HUES64 (cell line): ENCODE measurements around the gene PIGL.
A peak's percentile ranks its signal among the peaks of the same experiment; 100 is the strongest.

ENCODE experiments used
- H3K27ac ChIP-seq: 2 replicates; pipeline ENCODE4 v1.7.0; 2013; ENCODE audit warnings: low read depth, low read length, inconsistent platforms
- H3K27me3 ChIP-seq: 2 replicates; pipeline ENCODE4 v1.6.1; 2013; ENCODE audit warnings: mild to moderate bottlenecking, low read length; ENCODE audit not compliant: insufficient read depth
- H3K36me3 ChIP-seq: 2 replicates; pipeline ENCODE4 v1.6.1; 2013; ENCODE audit warnings: mild to moderate bottlenecking, low read length; ENCODE audit not compliant: insufficient read depth
- H3K4me1 ChIP-seq: 2 replicates; pipeline ENCODE4 v1.6.1; 2013; ENCODE audit warnings: mild to moderate bottlenecking, low read length, moderate library complexity; ENCODE audit not compliant: insufficient read depth
- H3K4me3 ChIP-seq: 2 replicates; pipeline ENCODE4 v1.5.1; 2013; ENCODE audit warnings: mild to moderate bottlenecking, low read length, moderate library complexity
- H3K9ac ChIP-seq: 2 replicates; pipeline ENCODE4 v1.6.1; 2013; ENCODE audit warnings: mild to moderate bottlenecking, low read depth, low read length
- H3K9me3 ChIP-seq: 2 replicates; pipeline ENCODE4 v1.6.1; 2013; ENCODE audit warnings: low read depth, low read length; ENCODE audit not compliant: insufficient read depth
- WGBS: fragments of 150-250, 120-280 bp; methylation state at CpG from one replicate; pipeline ENCODE4 v1.1.7; 2013; ENCODE audit warnings: missing lambda C conversion rate; 5-methylcytosine and 5-hydroxymethylcytosine counted together

PIGL gene

GRCh38 chr17:16275024-16275423 is 58.0 kb downstream of the PIGL start:
- no peaks in the 10 kb centered on the region for H3K4me1 ChIP-seq
- H3K36me3 ChIP-seq, result peaks cover 7% of the 10 kb centered on the region; the same call in 1 of the 2 replicates
- no peak overlapping the region for H3K9ac ChIP-seq
- WGBS, result 94% methylated on average over 5 of the region's 5 CpGs
- no peak overlapping the region for H3K4me3 ChIP-seq
- no peak overlapping the region for H3K27ac ChIP-seq
- H3K27me3 ChIP-seq, result no peaks in the 10 kb centered on the region
- H3K9me3 ChIP-seq, result peaks cover 11% of the 10 kb centered on the region; the same call in 1 of the 2 replicates

- Histone ChIP-seq H3K9ac (no peak overlapping the region), H3K36me3 (peaks cover 7% of the 10 kb centered on the region; the same call in 1 of the 2 replicates), H3K4me1 (no peaks in the 10 kb centered on the region; the same call in 1 of the 2 replicates), H3K9me3 (peaks cover 11% of the 10 kb centered on the region; the same call in 1 of the 2 replicates), H3K27me3 (no peaks in the 10 kb centered on the region), H3K27ac (no peak overlapping the region), H3K4me3 (no peak overlapping the region)
- WGBS, result 89% methylated on average over 1 of the region's 1 CpG
Observed at GRCh38 chr17:16277163-16277562, 60.2 kb downstream of the PIGL start.

GRCh38 chr17:16281351-16281750 is 64.3 kb downstream of the PIGL start:
- Histone ChIP-seq H3K9me3 (peaks cover 11% of the 10 kb centered on the region; the same call in 1 of the 2 replicates), H3K27ac (no peak overlapping the region), H3K4me1 (peaks cover 8% of the 10 kb centered on the region), H3K4me3 (no peak overlapping the region), H3K27me3 (no peaks in the 10 kb centered on the region; the same call in 1 of the 2 replicates), H3K36me3 (peaks cover 7% of the 10 kb centered on the region; the same call in 1 of the 2 replicates), H3K9ac (no peak overlapping the region)
- WGBS, result 92% methylated on average over 1 of the region's 2 CpGs

GRCh38 chr17:16282522-16282921 is 65.5 kb downstream of the PIGL start:
- Histone ChIP-seq H3K27me3 (peaks cover 7% of the 10 kb centered on the region; the same call in 1 of the 2 replicates), H3K27ac (no peak overlapping the region), H3K9ac (no peak overlapping the region), H3K4me3 (no peak overlapping the region), H3K36me3 (peaks cover 7% of the 10 kb centered on the region; the same call in 1 of the 2 replicates), H3K4me1 (peaks cover 15% of the 10 kb centered on the region), H3K9me3 (peaks cover 10% of the 10 kb centered on the region; the same call in 1 of the 2 replicates)

GRCh38 chr17:16283705-16284104 is 66.7 kb downstream of the PIGL start:
- no peak overlapping the region for H3K9ac ChIP-seq
- peaks cover 11% of the 10 kb centered on the region; the same call in 1 of the 2 replicates for H3K27me3 ChIP-seq
- H3K4me1 ChIP-seq, result peaks cover 15% of the 10 kb centered on the region
- 98% methylated on average over 8 of the region's 9 CpGs for WGBS
- 0 out of 2 replicates have a peak, but pooled peaks cover 3% of the 10 kb centered on the region for H3K9me3 ChIP-seq
- H3K36me3 ChIP-seq, result peaks cover under 1% of the 10 kb centered on the region; the same call in 1 of the 2 replicates
- no peak overlapping the region for H3K27ac ChIP-seq
- no peak overlapping the region for H3K4me3 ChIP-seq

- no peak overlapping the region for H3K4me3 ChIP-seq
- no peaks in the 10 kb centered on the region for H3K36me3 ChIP-seq
- no peaks in the 10 kb centered on the region for H3K9me3 ChIP-seq
- H3K9ac ChIP-seq, result no peak overlapping the region; the same call in 1 of the 2 replicates
- 25% methylated on average over 6 of the region's 6 CpGs for WGBS
- H3K4me1 ChIP-seq, result peaks cover 15% of the 10 kb centered on the region
- no peak overlapping the region for H3K27ac ChIP-seq
- H3K27me3 ChIP-seq, result peaks cover 11% of the 10 kb centered on the region; the same call in 1 of the 2 replicates
Observed at GRCh38 chr17:16285646-16286008, 68.6 kb downstream of the PIGL start.

GRCh38 chr17:16286009-16286946 is 69.3 kb downstream of the PIGL start:
- Histone ChIP-seq H3K36me3 (no peaks in the 10 kb centered on the region), H3K9ac (peak overlapping the region; percentile 71), H3K27ac (peak overlapping the region; percentile 64), H3K9me3 (no peaks in the 10 kb centered on the region), H3K4me1 (peaks cover 15% of the 10 kb centered on the region), H3K4me3 (peak overlapping the region; percentile 43), H3K27me3 (peaks cover 11% of the 10 kb centered on the region; the same call in 1 of the 2 replicates)
- WGBS, result 18% methylated on average over 26 of the region's 26 CpGs

DNA sequence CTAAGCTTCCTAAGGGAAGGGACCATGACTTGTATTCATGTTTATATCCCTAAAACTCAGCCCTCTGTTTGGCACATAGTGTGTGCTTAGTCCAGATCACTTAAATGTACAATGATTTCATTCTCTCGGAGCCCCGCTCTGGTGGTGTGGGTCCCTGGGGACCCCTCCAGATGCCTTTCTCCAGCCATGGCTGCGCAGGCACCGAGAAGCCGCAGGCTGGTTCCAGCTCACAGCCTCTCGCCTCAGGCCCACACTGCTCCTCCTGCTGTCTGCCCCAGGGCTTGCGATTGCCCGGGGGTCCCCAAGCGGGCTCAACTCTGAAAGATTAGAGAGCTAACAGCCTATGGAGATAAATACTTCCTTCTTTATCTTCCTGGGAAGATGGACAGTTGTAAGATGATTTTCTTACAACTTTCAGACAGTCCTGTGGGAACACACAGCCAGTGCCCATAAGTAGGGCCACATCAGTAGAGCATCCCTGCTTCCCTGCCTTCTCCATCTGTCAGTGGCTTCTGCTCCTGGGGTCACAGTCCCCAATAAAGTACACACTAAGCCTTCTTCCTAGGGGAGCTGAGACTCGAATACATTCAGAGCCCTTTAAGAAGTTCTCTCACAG is 70.0 kb downstream of the PIGL start:
- peak overlapping the region; percentile 71; the same call in 1 of the 2 replicates for H3K9ac ChIP-seq
- H3K27ac ChIP-seq, result peak overlapping the region; percentile 64
- H3K9me3 ChIP-seq, result no peaks in the 10 kb centered on the region
- peaks cover 15% of the 10 kb centered on the region for H3K4me1 ChIP-seq
- WGBS, result 87% methylated on average over 10 of the region's 10 CpGs
- no peaks in the 10 kb centered on the region for H3K36me3 ChIP-seq
- H3K4me3 ChIP-seq, result no peak overlapping the region
- H3K27me3 ChIP-seq, result peaks cover 11% of the 10 kb centered on the region; the same call in 1 of the 2 replicates

- 92% methylated on average over 6 of the region's 6 CpGs for WGBS
- H3K27ac ChIP-seq, result no peak overlapping the region
- peaks cover 15% of the 10 kb centered on the region for H3K4me1 ChIP-seq
- H3K9me3 ChIP-seq, result no peaks in the 10 kb centered on the region
- H3K36me3 ChIP-seq, result no peaks in the 10 kb centered on the region
- no peak overlapping the region for H3K4me3 ChIP-seq
- peaks cover 11% of the 10 kb centered on the region; the same call in 1 of the 2 replicates for H3K27me3 ChIP-seq
- no peak overlapping the region for H3K9ac ChIP-seq
Observed at GRCh38 chr17:16287563-16288027, 70.6 kb downstream of the PIGL start.

- WGBS, result 91% methylated on average over 5 of the region's 5 CpGs
Observed at GRCh38 chr17:16288860-16289571, 72.0 kb downstream of the PIGL start.

More at GRCh38 chr17:16288860-16289571, 72.0 kb downstream of the PIGL start:
- H3K4me3 ChIP-seq, result no peak overlapping the region
- peaks cover 11% of the 10 kb centered on the region; the same call in 1 of the 2 replicates for H3K27me3 ChIP-seq
- H3K4me1 ChIP-seq, result peaks cover 15% of the 10 kb centered on the region
- no peak overlapping the region for H3K27ac ChIP-seq
- no peaks in the 10 kb centered on the region for H3K9me3 ChIP-seq
- no peak overlapping the region for H3K9ac ChIP-seq
- H3K36me3 ChIP-seq, result no peaks in the 10 kb centered on the region
